Measurements from ENCODE around the gene KMT2E. TPM values are rescaled to one million over a fixed set of nuclear protein-coding genes. Genes with fewer than 3 reads are reported as not detected.

KMT2E gene
- total and polyA plus RNA-seq, 2 donors (not counting 3 experiments of a cell fraction or from before 2014, with no cell fraction given), result 19.0 to 74.8 TPM

GRCh38 chr7:105019269-105019668 is 5.3 kb downstream of the KMT2E start:
- POLR2A ChIA-PET, result no interaction called here
- Histone ChIP-seq H3K9me3 (replicated peaks; ENCODE audit: control insufficient read depth, insufficient read depth, low read length) (no peaks in the 10 kb centered on the region), H3K9ac (replicated peaks; ENCODE audit: extremely low read depth, insufficient read depth, low read length) (no peak overlapping the region), H3K4me2 (ENCODE audit: insufficient read depth, low read length) (peak overlapping the region; percentile 15), H3K9me1 (replicated peaks; ENCODE audit: control insufficient read depth, extremely low read depth, insufficient read depth, low read length) (no peaks in the 10 kb centered on the region), H3K79me2 (ENCODE audit: control insufficient read depth, insufficient read depth, low read length) (peaks cover 98% of the 10 kb centered on the region), H3K27me3 (ENCODE audit: control insufficient read depth in 2 of 2, insufficient read depth in 2 of 2, low read length in 2 of 2) (no peaks in the 10 kb centered on the region), H3K4me1 (ENCODE audit: control insufficient read depth, extremely low read depth, insufficient read depth, low read length) (peaks cover 30% of the 10 kb centered on the region), H2AFZ (ENCODE audit: low read depth, low read length) (no peak overlapping the region), H4K20me1 (replicated peaks; ENCODE audit: control insufficient read depth, extremely low read depth, insufficient read depth, low read length) (peaks cover 18% of the 10 kb centered on the region), H3K36me3 (ENCODE audit: control insufficient read depth in 2 of 2, extremely low read depth in 1 of 2, insufficient read depth in 2 of 2, low read length in 2 of 2) (no peaks in the 10 kb centered on the region), H3K4me3 (replicated peaks in 1 of 3; ENCODE audit: insufficient read depth in 1 of 3, low read depth in 1 of 3, low read length in 3 of 3) (no peak overlapping the region), H3K27ac (ENCODE audit: insufficient read depth, low read depth, low read length) (no peak overlapping the region)
- CTCF ChIA-PET, result interaction anchor here (1.0 to 1.1 kb wide), 2 partner anchors 13 to 38 kb away, joined by 3 to 4 read pairs; no protein-coding TSS in a partner anchor
- intact Hi-C loops (cut with micrococcal nuclease) (loop anchor here (5.0 kb wide), 2 partner anchors 43 to 78 kb away; no protein-coding TSS in a partner anchor), dilution Hi-C loops (cut with MboI; ENCODE audit: extremely low pct_ligation_motif_present, low sequenced_read_pairs) (no loop called here)
- FAIRE-seq (no peak), DNase-seq (ENCODE audit: low read depth, low spot score) (no peak)
- BruUV-seq (replicated peaks), result no TSS peak
- TF ChIP-seq POLR2A (IDR thresholded peaks at IDR 0.05; ENCODE audit: low read depth, low read length), result no peak
- TF ChIP-seq POLR2AphosphoS5 (IDR thresholded peaks at IDR 0.05; ENCODE audit: insufficient read depth, low read depth, low read length), result no peak
- no peak for TF ChIP-seq EZH2 (IDR thresholded peaks at IDR 0.05; ENCODE audit: borderline replicate concordance, low read depth, low read length, severe bottlenecking)
- no peak for TF ChIP-seq GATA2 (IDR thresholded peaks at IDR 0.05; ENCODE audit: insufficient read depth, insufficient read length, low read depth, low read length)
- no peak for TF ChIP-seq CTCF (IDR thresholded peaks at IDR 0.05; ENCODE audit: extremely low read depth in 1 of 2, insufficient read depth in 1 of 2, low read depth in 1 of 2, low read length in 2 of 2)
- TF ChIP-seq MAX (IDR thresholded peaks at IDR 0.05; ENCODE audit: insufficient read depth, insufficient read length), result no peak
- no peak for TF ChIP-seq MYC (IDR thresholded peaks at IDR 0.05; ENCODE audit: low read depth, low read length)
- no peak for TF ChIP-seq FOS (IDR thresholded peaks at IDR 0.05; ENCODE audit: borderline replicate concordance, insufficient read depth, low read length)
- TF ChIP-seq JUN (IDR thresholded peaks at IDR 0.05; ENCODE audit: borderline replicate concordance, insufficient read depth, insufficient read length, low read depth), result no peak

Data from endothelial cell of umbilical vein (primary cell).